KMS-11 (cell line): Measurements from ENCODE around the gene PDK1.

Experiments used
- H2AFZ ChIP-seq: fragments of 200-600 bp; sonication (generic); 2 replicates; pipeline ENCODE4 v1.6.1; 2016; ENCODE audit warnings: antibody characterized with exemption, mixed run types, low read depth
- H3K27ac ChIP-seq: fragments of 200-600 bp; sonication (generic); 2 replicates; pipeline ENCODE4 v1.6.1; 2016; ENCODE audit warnings: mild to moderate bottlenecking, mixed run types
- H3K27me3 ChIP-seq: fragments of 200-600 bp; sonication (generic); 2 replicates; pipeline ENCODE4 v1.6.1; 2017; ENCODE audit warnings: mild to moderate bottlenecking, low read depth, mixed run types, moderate library complexity; ENCODE audit not compliant: insufficient read depth
- H3K36me3 ChIP-seq: fragments of 200-600 bp; sonication (generic); 2 replicates; pipeline ENCODE4 v1.6.1; 2017; ENCODE audit warnings: mild to moderate bottlenecking, mixed run types; ENCODE audit not compliant: insufficient read depth
- H3K4me1 ChIP-seq: fragments of 200-600 bp; sonication (generic); 2 replicates; pipeline ENCODE4 v1.6.1; 2016; ENCODE audit warnings: mild to moderate bottlenecking, low read depth, mixed run types; ENCODE audit not compliant: poor library complexity, severe bottlenecking
- H3K4me2 ChIP-seq: fragments of 200-600 bp; sonication (generic); 2 replicates; pipeline ENCODE4 v1.7.0; 2016; ENCODE audit warnings: mild to moderate bottlenecking, mixed run types
- H3K4me3 ChIP-seq: fragments of 200-600 bp; sonication (generic); IDR thresholded peaks from 2 replicates; pipeline ENCODE4 v1.6.1; 2017; ENCODE audit warnings: low read depth, low read length, mixed read lengths; ENCODE audit not compliant: insufficient read depth
- H3K79me2 ChIP-seq: fragments of 200-600 bp; sonication (generic); 2 replicates; pipeline ENCODE4 v1.6.1; 2016; ENCODE audit warnings: low read depth, mixed run types; ENCODE audit not compliant: insufficient read depth
- H3K9ac ChIP-seq: fragments of 200-600 bp; sonication (generic); 2 replicates; pipeline ENCODE4 v1.6.1; 2016; ENCODE audit warnings: mild to moderate bottlenecking, mixed run types
- H4K20me1 ChIP-seq: fragments of 200-600 bp; sonication (generic); 2 replicates; pipeline ENCODE4 v1.6.1; 2016; ENCODE audit warnings: mild to moderate bottlenecking, mixed run types; ENCODE audit not compliant: insufficient read depth
- TF ChIP-seq, protein P1 (sequence below): fragments of 200-600 bp; sonication (generic); conservative IDR thresholded peaks from 2 replicates; pipeline ENCODE4 v1.6.1; 2017; ENCODE audit warnings: low read depth, mild to moderate bottlenecking, antibody characterized with exemption, low read length, moderate library complexity, mixed read lengths

PDK1 gene

GRCh38 chr2:172609488-172609887, 53.6 kb downstream of the PDK1 start:
- TF ChIP-seq, protein P1, sequence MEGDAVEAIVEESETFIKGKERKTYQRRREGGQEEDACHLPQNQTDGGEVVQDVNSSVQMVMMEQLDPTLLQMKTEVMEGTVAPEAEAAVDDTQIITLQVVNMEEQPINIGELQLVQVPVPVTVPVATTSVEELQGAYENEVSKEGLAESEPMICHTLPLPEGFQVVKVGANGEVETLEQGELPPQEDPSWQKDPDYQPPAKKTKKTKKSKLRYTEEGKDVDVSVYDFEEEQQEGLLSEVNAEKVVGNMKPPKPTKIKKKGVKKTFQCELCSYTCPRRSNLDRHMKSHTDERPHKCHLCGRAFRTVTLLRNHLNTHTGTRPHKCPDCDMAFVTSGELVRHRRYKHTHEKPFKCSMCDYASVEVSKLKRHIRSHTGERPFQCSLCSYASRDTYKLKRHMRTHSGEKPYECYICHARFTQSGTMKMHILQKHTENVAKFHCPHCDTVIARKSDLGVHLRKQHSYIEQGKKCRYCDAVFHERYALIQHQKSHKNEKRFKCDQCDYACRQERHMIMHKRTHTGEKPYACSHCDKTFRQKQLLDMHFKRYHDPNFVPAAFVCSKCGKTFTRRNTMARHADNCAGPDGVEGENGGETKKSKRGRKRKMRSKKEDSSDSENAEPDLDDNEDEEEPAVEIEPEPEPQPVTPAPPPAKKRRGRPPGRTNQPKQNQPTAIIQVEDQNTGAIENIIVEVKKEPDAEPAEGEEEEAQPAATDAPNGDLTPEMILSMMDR = no peak
- no peaks in the 10 kb centered on the region for H3K27me3 ChIP-seq
- no peak overlapping the region for H2AFZ ChIP-seq
- H3K4me1 ChIP-seq = peaks cover 6% of the 10 kb centered on the region
- no peak overlapping the region for H3K27ac ChIP-seq
- H3K9ac ChIP-seq = no peak overlapping the region
- H3K4me3 ChIP-seq = no peak overlapping the region
- no peaks in the 10 kb centered on the region for H4K20me1 ChIP-seq
- no peak overlapping the region for H3K4me2 ChIP-seq
- no peaks in the 10 kb centered on the region for H3K79me2 ChIP-seq
- H3K36me3 ChIP-seq = 0 out of 2 replicates have a peak, but pooled peaks cover 4% of the 10 kb centered on the region

GRCh38 chr2:172612051-172612450, 56.2 kb downstream of the PDK1 start:
- Histone ChIP-seq H3K4me3 (no peak overlapping the region), H3K4me1 (peaks cover 4% of the 10 kb centered on the region), H3K27me3 (no peaks in the 10 kb centered on the region), H3K9ac (no peak overlapping the region), H4K20me1 (no peaks in the 10 kb centered on the region), H3K79me2 (no peaks in the 10 kb centered on the region), H3K4me2 (no peak overlapping the region), H3K36me3 (0 out of 2 replicates have a peak, but pooled peaks cover 4% of the 10 kb centered on the region), H2AFZ (no peak overlapping the region), H3K27ac (no peak overlapping the region)
- TF ChIP-seq, protein P1 = no peak

- no peak overlapping the region for H2AFZ ChIP-seq
- no peak overlapping the region for H3K4me3 ChIP-seq
- no peak overlapping the region for H3K9ac ChIP-seq
- no peaks in the 10 kb centered on the region for H3K4me1 ChIP-seq
- TF ChIP-seq, protein P1 = no peak
- H3K4me2 ChIP-seq = no peak overlapping the region
- no peaks in the 10 kb centered on the region for H3K79me2 ChIP-seq
- H4K20me1 ChIP-seq = no peaks in the 10 kb centered on the region
- H3K27ac ChIP-seq = no peak overlapping the region
- H3K36me3 ChIP-seq = 0 out of 2 replicates have a peak, but pooled peaks cover 4% of the 10 kb centered on the region
- H3K27me3 ChIP-seq = no peaks in the 10 kb centered on the region
Observed at GRCh38 chr2:172613040-172613439, 57.1 kb downstream of the PDK1 start.

DNA sequence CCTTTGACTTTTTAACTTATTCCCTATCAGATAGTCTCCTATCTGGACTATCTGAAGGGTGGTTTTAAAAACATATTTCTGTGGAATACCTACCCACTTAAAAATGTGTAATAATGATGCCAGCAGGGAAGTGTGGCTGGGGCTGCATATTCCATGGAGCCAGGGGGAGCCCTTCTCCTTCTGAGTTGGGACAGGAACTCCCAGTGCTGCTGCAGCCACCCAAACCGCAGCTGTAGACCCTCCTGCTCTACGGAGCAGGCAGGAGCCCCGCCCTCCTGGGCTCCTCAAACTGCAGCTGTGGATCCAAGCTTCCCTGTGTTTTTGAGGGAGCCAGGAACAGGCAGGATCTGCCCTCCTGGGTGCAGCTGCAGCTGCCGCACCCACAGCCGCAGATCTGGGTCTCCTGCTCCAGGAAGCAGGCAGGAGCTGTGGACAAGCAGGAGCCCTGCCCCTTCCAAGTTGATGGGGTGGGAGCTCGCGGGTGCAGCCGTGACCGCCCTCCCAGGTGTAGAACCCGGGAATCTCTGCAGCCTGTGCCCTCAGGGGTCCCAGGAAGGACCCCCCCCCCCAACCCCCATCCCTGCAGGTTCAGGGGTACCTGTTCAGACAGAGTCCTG, 57.8 kb downstream of the PDK1 start:
- Histone ChIP-seq H3K27ac (no peak overlapping the region), H3K4me1 (no peaks in the 10 kb centered on the region), H3K79me2 (no peaks in the 10 kb centered on the region), H3K9ac (no peak overlapping the region), H3K4me2 (no peak overlapping the region), H3K27me3 (no peaks in the 10 kb centered on the region), H3K36me3 (0 out of 2 replicates have a peak, but pooled peaks cover 4% of the 10 kb centered on the region), H3K4me3 (no peak overlapping the region), H2AFZ (no peak overlapping the region), H4K20me1 (no peaks in the 10 kb centered on the region)
- TF ChIP-seq, protein P1 = no peak
